Sigmoid colon (tissue), 7 donors: ENCODE measurements around the gene RPS27. TPM values are rescaled to one million over a fixed set of nuclear protein-coding genes. Genes with fewer than 3 reads are reported as not detected.

ENCODE experiments used
- DNase-seq: peaks from one replicate; pipeline ENCODE4 v3.0.0-alpha.2; 2019
- H3K27ac ChIP-seq, 4 donors: fragments of 200-600 bp; sonication (generic); one replicate each; pipeline ENCODE4 v1.5.1; 2016 to 2019; ENCODE audit warnings: mild to moderate bottlenecking in 1 of 4
- H3K27me3 ChIP-seq, 3 donors: fragments of 200-600 bp; sonication (generic); one replicate each; pipeline ENCODE4 v1.5.1; 2019; ENCODE audit warnings: mild to moderate bottlenecking in 1 of 3
- H3K36me3 ChIP-seq, 4 donors: fragments of 200-600 bp; sonication (generic); one replicate each; pipeline ENCODE4 v1.5.1; 2016 to 2019
- H3K4me1 ChIP-seq, 4 donors: fragments of 200-600 bp; sonication (generic); one replicate each; pipeline ENCODE4 v1.5.1; 2017 to 2019
- H3K4me3 ChIP-seq, 4 donors: fragments of 200-600 bp; sonication (generic); one replicate each; pipeline ENCODE4 v1.5.1; 2017 to 2019; ENCODE audit warnings: mild to moderate bottlenecking in 2 of 4, moderate library complexity in 1 of 4
- H3K9me3 ChIP-seq, 4 donors: fragments of 200-600 bp in 3 of 4; sonication (generic) in 3 of 4; one replicate each; pipeline versions ENCODE4 v1.5.1 to v1.6.1; 2013 to 2019
- EP300 ChIP-seq, 4 donors: sonication (generic); formaldehyde crosslinking; IDR thresholded peaks; one replicate each; pipeline ENCODE4 v1.6.1; 2017; ENCODE audit warnings: antibody characterized with exemption in 4 of 4
- POLR2A ChIP-seq, 2 donors: fragments of 450-650 bp; IDR thresholded peaks; one replicate each; pipeline ENCODE4 v1.6.1; 2016; ENCODE audit warnings: antibody characterized with exemption in 2 of 2, mild to moderate bottlenecking in 2 of 2, moderate library complexity in 2 of 2
- POLR2AphosphoS5 ChIP-seq, 4 donors: sonication (generic); formaldehyde crosslinking; IDR thresholded peaks; one replicate each; pipeline ENCODE4 v1.6.1; 2017; ENCODE audit warnings: antibody characterized with exemption in 4 of 4
- WGBS, 2 donors: extraction: QIAGEN DNeasy Blood & Tissue Kit; methylation state at CpG; one replicate each; pipeline ENCODE4 v1.1.7; 2013; 5-methylcytosine and 5-hydroxymethylcytosine counted together
- intact Hi-C: fragments of 100-400 bp; cut with DNase I; formaldehyde crosslinking; loops from one replicate; pipeline ENCODE4 v1.15.1; 2023
- polyA plus RNA-seq, 3 donors: library from polyadenylated mRNA; stranded (reverse); fragments of 200-250 nt; gene quantifications; one replicate each; pipeline ENCODE4 v1.2.3, GENCODE V29; 2013
- total RNA-seq, 4 donors: library from RNA; depleted of rRNA; stranded (reverse); fragments of >200 nt; gene quantifications; one replicate each; pipeline ENCODE4 v1.1.0, GENCODE V29; 2016
- TF ChIP-seq, protein P1 (sequence below), 4 experiments: fragments of 450-650 bp in 3 of 4; fragments of 200-600 bp in 1 of 4; IDR thresholded peaks; one replicate each; pipeline ENCODE4 v1.5.1; 2016 to 2019; ENCODE audit warnings: antibody characterized with exemption in 4 of 4, mild to moderate bottlenecking in 3 of 4, moderate library complexity in 2 of 4
- donor health status: healthy with polysubstance abuse.
- donor health status: Bipolar disorder and iron deficiency.
- donor health status: healthy.

Gene RPS27
- total and polyA plus RNA-seq, 7 donors = 1,466 to 20,490 (median 4,347) TPM

DNA sequence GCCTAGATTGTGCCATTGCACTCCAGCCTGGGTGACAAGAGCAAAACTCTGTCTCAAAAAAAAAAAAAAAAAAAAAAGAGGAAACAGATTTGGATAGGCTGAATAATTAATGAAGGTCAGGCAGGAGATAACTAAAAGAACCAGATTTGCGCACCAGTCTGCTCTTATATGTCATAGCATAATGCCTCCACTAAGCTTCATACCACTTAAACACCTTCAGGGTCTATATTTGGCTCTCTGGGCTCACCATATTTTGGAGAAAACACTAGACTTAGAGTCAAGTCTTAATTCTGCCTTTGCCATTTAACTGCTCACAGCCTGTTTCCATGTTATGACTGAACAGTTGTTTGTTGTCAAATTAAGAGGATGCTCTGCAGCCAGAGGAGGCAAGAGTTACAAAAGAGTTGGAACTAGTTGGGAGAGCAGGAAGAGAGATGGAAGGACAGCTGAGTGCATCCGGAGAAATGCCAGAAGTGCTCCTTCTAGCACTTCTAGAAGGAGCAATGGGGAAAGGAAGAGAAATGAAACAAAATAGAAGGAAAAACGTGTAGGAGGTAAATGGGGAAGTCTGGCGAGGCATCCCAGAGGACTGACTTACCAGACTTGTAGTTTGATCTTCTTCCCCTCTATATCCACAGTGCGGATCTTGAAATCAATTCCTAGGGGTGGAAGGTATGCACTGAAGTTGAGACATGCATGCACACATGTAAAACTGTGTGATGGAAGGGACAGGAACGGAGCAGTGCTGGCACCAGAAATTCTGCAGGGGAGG is 6.3 kb upstream of the RPS27 start:
- Histone ChIP-seq H3K27ac (peak overlapping the region; percentile 86 to 95 (median 92)), H3K4me1 (peaks cover 0 to 27% (median 23%) of the 10 kb centered on the region in 4 donors), H3K27me3 (no peaks in the 10 kb centered on the region), H3K4me3 (peak overlapping the region in 3 of 4 donors; percentile 59 to 64 (median 60)), H3K36me3 (peaks cover 0 to 28% (median 0%) of the 10 kb centered on the region in 4 donors), H3K9me3 (no peaks in the 10 kb centered on the region)
- intact Hi-C loops = loop anchor here (2.0 to 5.0 kb wide), 2 partner anchors 16 to 37 kb away; partner anchors contain the start of gene DENND4B
- WGBS, 2 donors = 69 to 82% methylated on average over 6 of the region's 6 CpGs
- TF ChIP-seq POLR2AphosphoS5 (IDR thresholded peaks at IDR 0.05) = peak in 2 of 4 donors; percentile 11 to 23
- TF ChIP-seq, protein P1, sequence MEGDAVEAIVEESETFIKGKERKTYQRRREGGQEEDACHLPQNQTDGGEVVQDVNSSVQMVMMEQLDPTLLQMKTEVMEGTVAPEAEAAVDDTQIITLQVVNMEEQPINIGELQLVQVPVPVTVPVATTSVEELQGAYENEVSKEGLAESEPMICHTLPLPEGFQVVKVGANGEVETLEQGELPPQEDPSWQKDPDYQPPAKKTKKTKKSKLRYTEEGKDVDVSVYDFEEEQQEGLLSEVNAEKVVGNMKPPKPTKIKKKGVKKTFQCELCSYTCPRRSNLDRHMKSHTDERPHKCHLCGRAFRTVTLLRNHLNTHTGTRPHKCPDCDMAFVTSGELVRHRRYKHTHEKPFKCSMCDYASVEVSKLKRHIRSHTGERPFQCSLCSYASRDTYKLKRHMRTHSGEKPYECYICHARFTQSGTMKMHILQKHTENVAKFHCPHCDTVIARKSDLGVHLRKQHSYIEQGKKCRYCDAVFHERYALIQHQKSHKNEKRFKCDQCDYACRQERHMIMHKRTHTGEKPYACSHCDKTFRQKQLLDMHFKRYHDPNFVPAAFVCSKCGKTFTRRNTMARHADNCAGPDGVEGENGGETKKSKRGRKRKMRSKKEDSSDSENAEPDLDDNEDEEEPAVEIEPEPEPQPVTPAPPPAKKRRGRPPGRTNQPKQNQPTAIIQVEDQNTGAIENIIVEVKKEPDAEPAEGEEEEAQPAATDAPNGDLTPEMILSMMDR (IDR thresholded peaks at IDR 0.05) = no peak
- no peak for DNase-seq

DNA sequence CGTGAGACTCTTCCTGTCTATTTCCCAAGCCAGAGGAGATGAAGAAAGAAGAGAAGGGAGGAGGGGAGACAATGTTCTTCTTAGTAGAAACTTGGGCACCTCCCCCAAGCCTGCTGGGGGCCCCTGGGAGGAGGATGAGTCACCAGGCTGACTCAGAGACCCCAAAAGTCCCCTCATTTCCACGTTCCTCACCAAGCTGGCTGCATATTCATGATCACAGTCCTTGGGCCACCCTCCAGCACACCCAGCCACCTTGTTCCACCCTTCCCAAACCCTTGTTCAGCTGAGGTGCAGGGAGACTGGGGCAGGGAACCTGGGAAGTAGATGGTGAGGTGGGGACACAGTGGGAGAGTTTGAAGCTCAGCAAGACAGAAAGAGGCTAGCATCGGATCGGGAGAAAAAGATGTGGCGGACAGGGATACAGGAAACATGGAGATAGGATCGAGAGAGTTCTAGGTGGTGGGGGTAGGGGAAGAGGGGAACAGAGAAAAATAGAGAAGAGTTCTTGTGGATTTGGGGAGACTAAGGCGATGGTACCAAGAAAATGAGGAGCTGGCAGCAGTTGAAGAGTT is 5.1 kb upstream of the RPS27 start:
- Histone ChIP-seq H3K9me3 (no peaks in the 10 kb centered on the region), H3K27me3 (no peaks in the 10 kb centered on the region), H3K36me3 (peaks cover 0 to 28% (median 0%) of the 10 kb centered on the region in 4 donors), H3K4me3 (peak overlapping the region; percentile 58 to 64 (median 60)), H3K27ac (peak overlapping the region; percentile 86 to 95 (median 92)), H3K4me1 (peaks cover 0 to 33% (median 29%) of the 10 kb centered on the region in 4 donors)
- DNase-seq = peak; percentile 86
- TF ChIP-seq, protein P1 (IDR thresholded peaks at IDR 0.05) = no peak
- no peak for TF ChIP-seq POLR2A (IDR thresholded peaks at IDR 0.05)
- peak; percentile 8 to 46 (median 35) for TF ChIP-seq POLR2AphosphoS5 (IDR thresholded peaks at IDR 0.05)
- TF ChIP-seq EP300 (IDR thresholded peaks at IDR 0.05) = no peak
- WGBS, 2 donors = 29 to 34% methylated on average over 7 of the region's 7 CpGs
- intact Hi-C loops = loop anchor here (2.0 kb wide), 1 partner anchor 17 kb away; no protein-coding TSS in a partner anchor

DNA sequence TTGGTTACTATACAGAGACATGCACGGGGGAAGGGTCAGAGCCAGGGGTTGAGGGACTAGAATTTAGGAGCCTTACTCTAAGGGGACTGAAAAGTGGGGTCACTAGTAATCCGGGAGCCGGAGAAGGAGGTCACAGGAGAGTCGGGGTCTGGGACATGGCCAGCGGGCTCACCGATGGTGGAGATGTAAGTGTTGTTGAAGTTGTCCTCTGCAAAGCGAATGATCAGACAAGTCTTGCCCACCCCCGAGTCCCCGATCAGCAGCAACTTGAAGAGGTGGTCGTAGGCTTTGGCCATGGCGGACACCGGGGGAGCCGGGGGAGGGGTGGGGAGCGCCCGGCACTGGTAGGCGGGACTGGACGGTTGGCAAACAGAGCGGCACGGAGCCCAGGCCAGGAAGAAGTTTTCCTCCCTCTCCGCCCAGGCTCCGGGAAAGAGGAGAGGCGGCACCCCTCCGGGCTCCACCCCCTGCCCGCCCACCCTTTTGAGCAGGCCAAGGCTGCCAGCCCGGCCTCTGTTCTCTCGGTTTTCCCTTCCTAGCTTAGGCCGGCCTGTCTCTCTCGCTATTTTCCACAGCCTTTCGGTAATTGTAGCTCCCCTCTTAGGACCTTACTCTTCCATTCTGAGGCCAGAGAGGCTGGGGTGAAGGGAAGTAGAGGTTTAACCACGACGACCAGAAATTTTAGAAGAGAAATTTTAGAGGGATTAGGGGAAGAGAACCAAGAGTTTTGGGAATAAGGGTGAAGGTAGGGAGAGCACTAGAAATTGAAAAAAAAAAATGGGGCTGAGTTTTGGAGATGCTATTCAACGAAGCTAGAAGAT is 4.4 kb upstream of the RPS27 start, which contains the start of gene RAB13:
Gene RAB13, minus strand, starts transcription at position 399 of the 821 bp plus-strand sequence. Its CDS starts 103 bp downstream, at position 296.
- no peaks in the 10 kb centered on the region for H3K27me3 ChIP-seq
- peak; percentile 96 for DNase-seq
- intact Hi-C loops = loop anchor here (1.0 to 2.0 kb wide), 4 partner anchors 17 to 309 kb away; no protein-coding TSS in a partner anchor
- peaks cover 0 to 21% (median 0%) of the 10 kb centered on the region in 4 donors for H3K36me3 ChIP-seq
- no peaks in the 10 kb centered on the region for H3K9me3 ChIP-seq
- peak within 1 kb of the TSS; percentile 86 to 95 (median 92) for H3K27ac ChIP-seq
- 5 to 10% methylated on average over 32 of the region's 32 CpGs for WGBS, 2 donors
- H3K4me1 ChIP-seq = peaks cover 0 to 36% (median 29%) of the 10 kb centered on the region in 4 donors
- no peak for TF ChIP-seq EP300 (IDR thresholded peaks at IDR 0.05)
- TF ChIP-seq POLR2AphosphoS5 (IDR thresholded peaks at IDR 0.05) = peak; percentile 70 to 93 (median 83)
- H3K4me3 ChIP-seq = peak within 1 kb of the TSS; percentile 58 to 64 (median 60)

DNA sequence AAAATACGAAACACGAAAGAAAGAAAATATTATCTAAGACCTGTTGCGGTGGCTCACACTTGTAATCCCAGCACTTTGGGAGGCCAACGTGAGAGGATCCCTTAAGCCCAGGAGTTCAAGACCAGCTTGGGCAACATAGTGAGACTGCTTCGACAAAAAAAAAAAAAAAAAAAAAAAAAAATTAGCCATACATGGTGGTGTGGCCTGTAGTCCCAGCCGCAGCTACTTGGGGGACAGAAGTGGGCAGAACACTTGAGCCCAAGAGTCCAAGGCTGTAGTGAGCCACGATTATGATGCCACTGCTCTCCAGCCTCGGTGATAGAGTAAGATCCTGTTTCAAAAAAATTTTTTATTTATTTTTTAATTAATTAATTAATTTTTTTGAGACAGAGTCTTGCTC is 2.9 kb upstream of the RPS27 start:
- TF ChIP-seq POLR2A (IDR thresholded peaks at IDR 0.05) (no peak), EP300 (IDR thresholded peaks at IDR 0.05) (no peak), POLR2AphosphoS5 (IDR thresholded peaks at IDR 0.05) (no peak)
- TF ChIP-seq, protein P1 (IDR thresholded peaks at IDR 0.05) = no peak
- H3K4me3 ChIP-seq = no peak overlapping the region
- H3K4me1 ChIP-seq = peaks cover 0 to 50% (median 42%) of the 10 kb centered on the region in 4 donors
- H3K27ac ChIP-seq = peak overlapping the region; percentile 86 to 95 (median 92)
- H3K9me3 ChIP-seq = no peaks in the 10 kb centered on the region
- DNase-seq = no peak
- intact Hi-C loops = loop anchor here (2.0 kb wide), 1 partner anchor 311 kb away; no protein-coding TSS in a partner anchor
- H3K27me3 ChIP-seq = no peaks in the 10 kb centered on the region
- 86 to 93% methylated on average over 8 of the region's 8 CpGs for WGBS, 2 donors
- peaks cover 3 to 21% (median 7%) of the 10 kb centered on the region in 4 donors for H3K36me3 ChIP-seq
